SK-N-SH treated with all-trans-retinoic acid at 6 μM for 48 hours (cell line): Measurements from ENCODE around the gene CYSRT1.

Experiments
- ARNTL ChIP-seq: fragments of 450-650 bp; formaldehyde crosslinking; IDR thresholded peaks from 2 replicates; pipeline ENCODE4 v1.5.0; 2020; ENCODE audit warnings: low read depth, mild to moderate bottlenecking, moderate library complexity, borderline replicate concordance
- TCF4 ChIP-seq: fragments of 250-450 bp; sonication (Bioruptor Pico); IDR thresholded peaks from 2 replicates; pipeline ENCODE4 v1.8.0; 2021; ENCODE audit warnings: mild to moderate bottlenecking, moderate library complexity, borderline replicate concordance
- ZNF565 ChIP-seq: fragments of 450-650 bp; formaldehyde crosslinking; conservative IDR thresholded peaks from 2 replicates; pipeline ENCODE4 v1.5.0; 2020; ENCODE audit warnings: low read depth, mild to moderate bottlenecking, moderate library complexity
- ZNF70 ChIP-seq: fragments of 450-650 bp; formaldehyde crosslinking; IDR thresholded peaks from 2 replicates; pipeline ENCODE4 v1.5.0; 2020; ENCODE audit warnings: mild to moderate bottlenecking, moderate library complexity

- TF ChIP-seq ZNF70 (no peak), TCF4 (no peak), ZNF565 (CRISPR knock-in tag) (no peak), ARNTL (CRISPR knock-in tag) (no peak)
These were observed 33.1 kb upstream of the CYSRT1 start for GRCh38 chr9:137191691-137192447.
